Activated naive CD4-positive, alpha-beta T cell treated with Interleukin-2 at 50 U/mL for 16 hours (primary cell): ENCODE results near the gene SLC38A10.
A peak's percentile ranks its signal among the peaks of the same experiment; 100 is the strongest.

Source experiments
- DNase-seq: peaks from one replicate; pipeline ENCODE4 v3.0.0-alpha.2; 2020

Gene SLC38A10

DNA sequence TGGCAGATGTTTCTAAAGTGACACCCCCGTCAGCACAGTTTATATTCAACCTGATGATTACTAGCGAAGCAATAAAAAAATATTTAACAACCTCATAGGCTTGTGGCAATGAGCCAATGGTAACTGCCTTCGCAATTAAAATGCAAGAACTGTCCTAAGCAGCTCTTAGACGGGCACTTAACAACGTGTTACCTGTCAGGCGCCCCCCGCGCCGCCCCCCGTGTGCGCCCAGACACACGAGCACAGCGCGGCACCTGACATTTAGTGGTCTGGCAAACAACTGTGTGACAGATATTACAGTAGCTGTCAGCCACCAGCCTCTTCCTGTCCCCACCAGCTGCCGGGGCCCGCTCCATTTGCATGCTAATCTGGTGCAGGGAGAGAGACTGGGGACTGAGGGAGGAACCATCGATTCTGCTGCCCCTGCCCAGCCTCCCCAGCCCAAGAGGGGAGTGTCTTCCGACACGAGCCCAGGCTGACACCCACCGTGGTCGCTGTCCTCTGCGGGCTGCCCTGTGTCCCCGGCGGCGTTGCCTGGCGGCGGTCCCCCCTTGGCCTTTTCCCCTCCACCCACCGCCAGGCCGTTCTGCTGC is 43.3 kb downstream of the SLC38A10 start:
- no peak for DNase-seq

DNA sequence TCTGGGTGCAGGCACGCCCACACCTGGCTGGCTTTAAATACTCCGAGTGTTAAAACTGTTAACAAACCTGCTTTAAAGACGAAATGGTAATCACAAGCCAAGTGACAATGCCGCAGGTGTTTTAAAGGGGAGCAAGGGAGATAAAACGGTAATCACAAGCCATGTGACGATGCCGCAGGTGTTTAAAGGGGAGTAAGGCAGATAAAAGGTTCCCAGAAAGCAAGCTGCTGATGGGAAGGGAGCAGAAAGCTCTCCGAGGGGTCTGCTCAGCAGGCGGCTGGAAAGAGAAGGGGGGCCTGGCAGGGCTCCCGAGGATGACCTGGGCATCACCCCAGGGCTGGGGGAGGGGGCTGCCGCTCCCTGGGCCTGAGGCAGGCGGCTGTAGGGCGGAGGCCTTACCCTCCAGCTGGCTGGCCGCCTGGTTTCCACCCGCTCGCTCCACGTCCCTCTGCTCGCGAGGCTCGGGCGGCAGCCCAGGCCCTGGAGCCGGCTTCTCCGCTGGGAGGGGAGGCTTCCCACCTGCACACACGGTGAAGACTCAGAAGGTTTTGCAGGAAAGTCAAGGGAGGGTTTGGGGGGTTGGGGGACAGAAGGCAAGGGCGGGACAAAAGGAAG is 43.9 kb downstream of the SLC38A10 start:
- DNase-seq = no peak

GRCh38 chr17:81250286-81251093 is 44.6 kb downstream of the SLC38A10 start:
- DNase-seq = no peak

DNA sequence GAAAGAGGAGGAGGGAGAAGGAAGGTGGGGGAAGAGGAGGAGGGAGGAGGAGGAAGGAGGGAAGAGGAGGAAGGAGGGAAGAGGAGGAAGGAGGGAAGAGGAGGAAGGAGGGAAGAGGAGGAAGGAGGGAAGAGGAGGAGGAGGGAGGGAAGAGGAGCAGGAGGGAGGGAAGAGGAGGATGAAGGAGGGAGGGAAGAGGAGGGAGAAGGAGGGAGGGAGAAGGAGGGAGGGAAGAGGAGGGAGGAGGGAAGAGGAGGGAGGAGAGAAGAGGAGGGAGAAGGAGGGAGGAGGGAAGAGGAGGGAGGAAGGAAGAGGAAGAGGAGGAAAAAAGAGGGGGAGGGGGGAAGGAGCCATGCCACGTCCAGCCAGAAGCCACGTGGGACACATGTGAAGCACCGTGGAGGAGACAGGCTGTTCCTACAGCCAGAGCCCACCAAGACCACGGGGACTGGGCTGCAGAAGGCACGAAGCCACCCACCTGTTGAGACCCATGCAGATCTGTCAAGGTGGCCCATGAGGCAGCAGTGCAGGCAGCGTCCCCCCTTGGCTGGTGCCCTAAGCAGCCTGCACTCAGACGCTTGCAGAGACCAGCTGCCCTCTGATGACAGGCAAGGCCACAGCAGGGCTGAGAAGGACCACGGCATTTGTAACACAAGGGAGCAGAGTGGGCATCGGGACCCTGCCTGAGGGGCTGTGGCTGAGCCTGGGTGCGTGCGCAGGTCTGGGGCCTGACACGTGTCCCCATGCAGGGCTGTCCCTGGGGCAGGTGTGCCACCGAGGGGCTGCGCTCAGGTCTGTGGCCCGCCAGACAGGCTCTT is 45.7 kb downstream of the SLC38A10 start:
- DNase-seq = no peak

DNA sequence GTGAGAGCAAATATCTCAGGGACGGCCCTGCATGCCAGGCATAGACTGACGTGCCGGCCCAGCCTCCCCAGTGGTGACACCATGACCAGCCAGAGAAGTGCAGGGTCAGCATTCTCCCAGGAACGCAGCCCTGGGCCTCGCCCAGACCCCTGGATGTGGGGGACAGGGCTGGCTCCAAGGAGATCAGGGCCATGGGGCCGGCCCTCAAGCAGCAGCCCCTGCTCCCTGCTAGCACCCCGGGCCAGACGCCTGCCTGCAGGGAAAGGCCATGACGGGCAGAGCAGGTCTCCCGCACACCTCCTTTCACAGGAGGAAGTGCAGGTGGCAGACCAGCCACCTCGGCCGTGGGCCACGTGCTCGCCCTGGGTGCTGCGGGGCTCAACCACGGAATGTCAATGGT is 46.5 kb downstream of the SLC38A10 start:
- DNase-seq = no peak

- no peak for DNase-seq
Observed at GRCh38 chr17:81247339-81247990, 47.6 kb downstream of the SLC38A10 start.

DNA sequence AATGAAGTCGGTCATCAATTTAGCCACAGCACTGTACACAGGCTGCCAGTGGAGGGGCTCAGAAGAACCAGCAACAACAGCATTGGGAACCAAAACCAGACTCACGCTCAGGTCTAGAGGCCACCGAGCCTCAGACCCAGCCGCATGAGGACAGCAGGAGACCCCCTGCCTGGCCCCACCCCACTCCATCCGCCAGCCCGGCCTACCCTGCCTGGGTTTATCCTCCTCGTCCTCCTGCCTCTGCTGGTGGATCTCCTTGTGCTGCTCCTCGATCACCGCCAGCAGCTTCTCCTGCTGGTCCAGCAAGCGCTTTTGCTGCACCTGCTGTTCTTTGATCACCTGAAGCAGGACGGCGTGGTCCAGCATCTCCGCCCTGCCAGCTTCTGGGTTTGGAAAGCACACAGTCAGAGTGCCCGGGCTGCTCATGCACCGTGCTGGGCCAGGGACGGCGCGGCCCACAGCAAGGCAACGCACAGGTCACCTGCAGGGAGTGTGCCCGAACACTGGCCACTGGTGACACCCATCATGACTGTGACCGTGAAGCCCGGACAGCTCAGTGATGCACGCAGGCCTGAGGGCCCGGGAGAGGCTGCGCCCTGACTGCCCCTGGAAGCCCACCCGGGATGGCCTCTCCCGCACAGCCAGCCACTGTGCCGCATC is 48.3 kb downstream of the SLC38A10 start:
- no peak for DNase-seq

- no peak for DNase-seq
Observed at GRCh38 chr17:81246343-81246670, 48.8 kb downstream of the SLC38A10 start.

DNA sequence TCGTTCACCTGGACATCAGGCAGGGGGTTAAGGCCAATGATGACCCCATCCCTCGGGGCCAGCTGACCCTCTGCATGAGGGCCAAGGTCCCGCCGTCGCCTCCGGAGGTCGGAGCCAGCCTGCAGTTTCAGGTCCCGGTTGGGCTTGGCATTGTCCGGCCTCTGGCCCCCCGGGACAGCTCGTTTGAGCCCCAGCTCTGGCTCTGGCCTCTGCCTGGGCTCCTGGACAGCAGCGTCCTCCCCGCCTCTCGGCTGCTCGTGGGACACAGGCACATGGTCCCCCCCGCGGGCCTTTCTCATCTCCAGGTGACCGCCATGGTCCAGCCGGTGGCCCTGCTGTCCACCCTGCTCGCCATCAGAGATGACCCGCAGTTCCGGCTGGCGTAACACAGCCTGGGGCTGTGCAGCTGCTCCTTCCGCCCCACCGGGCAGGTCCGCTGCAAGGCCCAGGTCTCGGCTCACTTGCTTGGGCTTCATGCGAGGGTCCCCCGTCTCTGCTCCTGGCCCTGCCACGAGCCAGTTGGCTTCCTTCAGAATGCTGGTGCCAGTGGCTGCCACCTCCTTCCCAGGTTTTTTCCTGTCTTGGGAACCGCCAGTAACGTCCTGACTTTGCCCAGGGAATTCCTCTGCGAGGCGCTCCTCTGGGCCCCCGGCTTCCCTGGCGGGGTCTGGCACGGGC is 49.3 kb downstream of the SLC38A10 start:
- DNase-seq = no peak

DNA sequence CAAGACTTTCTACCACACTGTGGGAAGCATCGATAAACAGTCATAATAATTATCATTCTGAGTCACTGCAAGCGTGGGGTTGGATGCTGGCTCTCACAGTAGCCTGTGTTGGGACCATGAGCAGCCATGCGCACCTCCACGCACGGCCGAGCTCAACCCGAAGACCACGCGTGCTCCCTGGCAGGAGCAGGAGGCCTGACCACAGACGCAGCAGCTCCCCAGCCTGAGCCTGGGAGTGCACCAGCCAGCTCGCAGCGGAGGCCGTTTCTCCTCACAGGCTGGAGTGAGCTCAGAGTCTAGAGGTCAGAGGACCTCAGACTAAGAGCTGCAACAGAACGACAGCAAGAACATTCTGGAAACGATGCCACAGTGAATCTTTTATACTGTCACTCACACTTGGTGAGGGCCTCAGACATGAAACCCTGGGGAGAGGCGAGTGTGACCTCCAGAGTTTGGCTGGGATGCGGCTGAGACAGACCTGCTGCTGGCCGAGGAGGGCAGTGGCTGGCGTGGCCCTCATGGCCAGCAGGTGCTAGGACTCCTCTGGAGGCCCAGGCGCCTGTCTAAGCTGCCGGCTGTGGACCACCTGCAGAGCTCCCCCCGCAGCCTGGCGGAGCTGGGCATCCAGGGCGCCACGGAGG is 50.0 kb downstream of the SLC38A10 start:
- DNase-seq = peak; percentile 30

- DNase-seq = no peak
Observed at GRCh38 chr17:81244358-81245023, 50.6 kb downstream of the SLC38A10 start.

DNA sequence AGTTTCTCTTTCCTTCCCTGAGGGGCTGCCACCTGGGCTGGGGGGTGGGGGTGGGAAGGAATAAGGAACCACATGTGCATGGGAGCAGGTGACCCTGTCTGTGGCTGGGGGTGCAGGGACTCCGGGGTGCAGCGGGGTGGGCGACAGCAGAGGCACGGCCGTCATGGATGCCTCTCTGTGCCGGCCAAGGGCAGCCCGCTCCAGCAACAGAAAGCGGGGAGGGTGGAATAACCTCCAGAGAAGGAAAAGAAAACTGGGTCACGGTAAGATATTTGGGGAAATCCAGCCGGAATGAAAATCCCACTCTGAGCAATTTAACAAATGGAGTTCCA is 51.8 kb downstream of the SLC38A10 start:
- DNase-seq = no peak

DNA sequence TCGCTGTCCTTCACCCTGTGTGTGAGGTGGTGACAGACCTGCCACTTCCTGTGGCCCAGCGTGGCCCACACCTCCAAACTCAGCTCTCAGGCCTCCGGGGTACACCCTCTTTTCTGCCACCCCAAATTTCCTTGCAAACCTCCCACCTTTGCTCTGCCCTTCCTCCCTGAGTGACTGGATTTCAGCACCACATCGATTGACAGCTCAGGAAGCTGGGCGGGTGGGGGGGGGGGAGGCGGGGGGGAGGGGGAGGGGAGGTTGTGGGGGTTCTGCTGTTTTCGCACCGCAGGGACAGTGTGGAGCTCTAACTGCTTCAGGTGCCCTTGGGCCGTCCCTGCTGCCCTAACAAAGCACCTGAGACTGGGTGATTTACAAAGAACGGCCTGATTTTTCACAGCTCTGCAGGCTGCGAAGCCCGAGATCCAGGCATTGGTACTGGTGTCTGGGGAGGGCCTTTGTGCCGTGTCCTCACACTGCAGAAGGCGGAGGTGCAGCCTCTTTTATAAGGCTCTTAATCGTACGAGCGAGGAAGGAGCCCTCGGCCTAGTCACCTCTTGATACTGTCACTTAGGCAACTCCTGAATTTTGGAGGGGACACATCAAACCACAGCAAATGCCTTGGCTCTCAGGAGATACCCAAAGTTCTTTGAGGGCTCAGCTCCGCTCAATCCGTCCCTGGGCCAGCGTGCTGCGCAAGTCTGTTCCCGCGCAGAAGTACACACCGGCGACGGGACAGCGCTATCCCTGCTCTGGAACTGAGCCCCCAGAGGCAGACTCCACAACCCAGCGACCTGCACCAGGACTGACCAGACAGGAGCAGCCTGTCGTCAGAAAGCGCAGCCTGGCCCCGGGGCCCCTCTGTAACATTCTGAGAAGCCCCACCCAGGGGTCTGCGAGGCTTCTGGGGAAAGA is 52.4 kb downstream of the SLC38A10 start:
- DNase-seq = no peak

- peak; percentile 69 for DNase-seq
Observed at GRCh38 chr17:81241648-81242420, 53.3 kb downstream of the SLC38A10 start.

- no peak for DNase-seq
Observed at GRCh38 chr17:81241203-81241602, 53.9 kb downstream of the SLC38A10 start.

DNA sequence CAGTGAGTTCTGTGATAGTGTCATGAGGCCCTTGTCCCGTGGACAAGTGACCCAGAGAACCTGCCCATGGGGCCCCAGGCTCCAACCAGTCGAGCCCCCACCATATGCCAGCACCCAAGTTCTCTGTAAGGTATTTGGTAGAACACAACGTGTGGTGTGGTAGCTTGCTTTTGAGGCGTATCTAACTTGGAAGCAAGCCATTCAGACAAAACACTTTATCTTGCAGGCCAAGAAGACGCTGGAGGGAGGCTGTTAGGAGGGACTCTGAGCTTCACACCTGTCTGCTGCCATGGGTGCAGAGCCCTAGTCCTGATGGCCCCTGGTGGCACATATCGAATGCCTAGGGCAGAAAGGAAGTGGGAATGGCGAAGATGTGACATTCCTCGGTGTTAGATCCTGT is 54.3 kb downstream of the SLC38A10 start:
- DNase-seq = no peak

DNA sequence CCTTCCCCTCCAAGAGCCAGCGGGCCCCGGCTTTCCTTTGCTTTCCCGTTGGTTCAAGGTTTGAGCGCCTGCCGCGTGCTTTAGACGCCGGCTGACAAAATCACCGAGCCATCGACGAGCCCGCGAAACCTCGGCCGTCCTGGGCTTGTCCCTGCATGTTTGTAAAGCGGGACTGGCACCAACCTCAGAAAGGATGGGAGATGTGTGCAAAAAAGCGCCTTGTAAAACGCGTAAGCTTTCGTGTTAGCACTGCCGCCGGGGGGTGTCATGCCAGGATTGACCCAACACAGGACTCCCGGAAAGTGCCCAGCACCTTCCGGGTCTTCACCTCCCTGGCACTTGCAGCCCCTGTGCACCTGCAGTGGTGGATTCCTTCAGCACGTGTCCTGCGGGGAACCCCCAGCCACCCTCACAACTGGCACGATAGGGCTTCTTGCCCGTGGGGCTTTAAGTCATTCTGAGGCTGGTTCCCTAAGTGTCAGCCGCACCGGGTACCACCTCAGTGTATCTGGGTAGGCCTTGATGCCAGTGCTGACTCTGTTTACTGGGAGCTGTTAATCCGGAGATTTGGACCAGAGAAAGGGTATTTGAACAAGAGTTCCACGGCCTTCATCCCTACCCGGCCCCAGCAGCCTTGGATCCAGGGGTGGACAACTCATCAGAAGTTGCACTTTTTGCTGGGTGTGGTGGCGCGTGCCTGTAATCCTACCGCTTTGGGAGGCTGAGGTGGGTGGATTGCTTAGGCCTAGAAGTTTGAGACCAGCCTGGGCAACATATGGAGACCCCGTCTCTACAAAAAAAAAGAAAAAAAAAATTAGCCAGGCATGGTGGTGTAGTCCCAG is 55.2 kb downstream of the SLC38A10 start:
- DNase-seq = peak; percentile 68
